ENCODE results near the gene THRB.

THRB gene

GRCh38 chr3:24306518-24306917 is 188.1 kb downstream of the THRB start:
- Histone ChIP-seq H3K4me1 (ENCODE audit: insufficient read depth, low read length) (peaks cover 22% of the 10 kb centered on the region), H3K9ac (ENCODE audit: low read length) (no peak overlapping the region), H3K27me3 (ENCODE audit: control insufficient read depth in 1 of 2, insufficient read depth in 2 of 2, low read length in 2 of 2) (no peaks in the 10 kb centered on the region), H3K9me3 (ENCODE audit: low read length) (no peaks in the 10 kb centered on the region), H3K4me3 (ENCODE audit: low read depth in 1 of 2, low read length in 2 of 2) (no peak overlapping the region), H3K36me3 (ENCODE audit: insufficient read depth, low read length) (no peaks in the 10 kb centered on the region), H3K27ac (ENCODE audit: low read depth, low read length) (peak overlapping the region; percentile 46)

DNA sequence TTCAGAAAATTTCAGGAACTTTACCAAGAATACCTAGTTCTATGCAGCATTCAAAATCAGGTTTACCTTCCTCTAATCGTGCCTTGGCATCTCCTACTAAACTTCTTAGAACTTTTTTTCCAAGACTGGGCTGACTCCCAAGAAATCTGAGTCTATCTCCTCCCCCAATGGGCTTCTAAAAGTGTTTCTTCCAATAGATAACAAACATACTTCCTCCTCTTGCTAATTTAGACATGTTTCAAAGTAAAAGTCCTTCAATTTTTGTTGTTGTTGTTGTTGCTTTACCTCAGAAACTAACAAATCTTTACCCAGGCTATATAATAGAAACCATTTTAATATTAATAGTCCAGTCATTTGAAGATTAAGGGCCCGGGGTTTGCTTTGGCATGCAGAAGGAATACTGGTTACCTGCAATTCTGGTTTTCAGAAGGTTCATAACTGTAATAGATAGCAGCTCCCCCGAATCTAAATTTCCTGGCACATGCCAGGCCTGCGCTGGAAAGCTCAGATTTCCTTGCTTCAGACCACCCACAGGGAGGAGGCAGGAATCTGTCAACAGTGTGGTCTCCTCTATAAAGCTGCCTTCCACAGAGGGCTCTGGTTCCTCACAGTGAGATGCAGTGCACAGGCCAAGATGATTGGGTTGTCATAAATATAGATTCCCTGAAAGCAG is 188.7 kb downstream of the THRB start:
- H3K4me1 ChIP-seq (ENCODE audit: insufficient read depth, low read length), result peaks cover 22% of the 10 kb centered on the region
- no peaks in the 10 kb centered on the region for H3K36me3 ChIP-seq (ENCODE audit: insufficient read depth, low read length)
- H3K9ac ChIP-seq (ENCODE audit: low read length), result no peak overlapping the region
- H3K9me3 ChIP-seq (ENCODE audit: low read length), result no peaks in the 10 kb centered on the region
- no peaks in the 10 kb centered on the region for H3K27me3 ChIP-seq (ENCODE audit: control insufficient read depth in 1 of 2, insufficient read depth in 2 of 2, low read length in 2 of 2)
- H3K4me3 ChIP-seq (ENCODE audit: low read depth in 1 of 2, low read length in 2 of 2), result no peak overlapping the region
- peak overlapping the region; percentile 46 for H3K27ac ChIP-seq (ENCODE audit: low read depth, low read length)

GRCh38 chr3:24303057-24303754 is 191.4 kb downstream of the THRB start:
- Histone ChIP-seq H3K36me3 (ENCODE audit: insufficient read depth, low read length) (no peaks in the 10 kb centered on the region), H3K9me3 (ENCODE audit: low read length) (no peaks in the 10 kb centered on the region), H3K4me3 (ENCODE audit: low read depth in 1 of 2, low read length in 2 of 2) (no peak overlapping the region), H3K27me3 (ENCODE audit: control insufficient read depth in 1 of 2, insufficient read depth in 2 of 2, low read length in 2 of 2) (no peaks in the 10 kb centered on the region), H3K4me1 (ENCODE audit: insufficient read depth, low read length) (peaks cover 31% of the 10 kb centered on the region), H3K9ac (ENCODE audit: low read length) (no peak overlapping the region), H3K27ac (ENCODE audit: low read depth, low read length) (no peak overlapping the region)

DNA sequence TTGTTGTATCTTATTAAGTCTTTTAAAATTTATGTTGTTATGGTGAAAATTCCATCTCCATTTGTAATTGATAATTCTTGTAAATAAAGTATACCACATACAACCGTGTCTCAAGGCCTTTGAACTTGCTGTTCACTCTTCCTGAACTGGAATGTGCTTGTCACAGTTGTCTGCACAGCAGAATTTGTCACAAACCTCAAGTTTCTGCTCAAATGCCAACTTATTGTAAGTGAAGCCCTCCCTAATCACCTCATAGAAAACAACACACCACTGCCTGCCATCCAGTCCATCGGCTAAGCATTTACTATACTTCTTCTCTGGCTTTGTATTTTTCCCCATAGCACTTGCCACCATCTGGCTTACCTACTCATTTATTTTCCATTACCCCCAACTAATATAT is 192.3 kb downstream of the THRB start:
- Histone ChIP-seq H3K4me1 (ENCODE audit: insufficient read depth, low read length) (peaks cover 38% of the 10 kb centered on the region), H3K9me3 (ENCODE audit: low read length) (no peaks in the 10 kb centered on the region), H3K27me3 (ENCODE audit: control insufficient read depth in 1 of 2, insufficient read depth in 2 of 2, low read length in 2 of 2) (no peaks in the 10 kb centered on the region), H3K27ac (ENCODE audit: low read depth, low read length) (no peak overlapping the region), H3K36me3 (ENCODE audit: insufficient read depth, low read length) (no peaks in the 10 kb centered on the region), H3K9ac (ENCODE audit: low read length) (no peak overlapping the region), H3K4me3 (ENCODE audit: low read depth in 1 of 2, low read length in 2 of 2) (no peak overlapping the region)

DNA sequence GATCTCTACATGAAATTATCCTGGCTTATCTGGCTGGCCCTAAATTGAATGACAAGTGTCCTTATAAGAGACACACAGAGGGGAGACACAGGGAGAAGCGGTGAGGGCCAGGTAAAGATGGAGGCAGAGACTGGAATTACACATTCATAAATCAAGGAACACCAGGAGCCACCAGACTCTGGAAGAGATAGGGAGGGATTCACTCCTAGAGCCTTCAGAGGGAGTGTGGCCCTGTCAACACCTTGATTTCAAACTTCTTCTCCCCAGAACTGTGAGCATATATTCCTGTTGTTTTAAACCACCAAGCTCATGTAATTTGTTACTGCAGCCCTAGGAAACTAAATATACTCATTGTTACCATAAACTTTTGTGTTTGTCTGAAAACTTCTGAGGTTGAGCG is 193.7 kb downstream of the THRB start:
- Histone ChIP-seq H3K4me3 (ENCODE audit: low read depth in 1 of 2, low read length in 2 of 2) (no peak overlapping the region), H3K36me3 (ENCODE audit: insufficient read depth, low read length) (no peaks in the 10 kb centered on the region), H3K27ac (ENCODE audit: low read depth, low read length) (no peak overlapping the region), H3K27me3 (ENCODE audit: control insufficient read depth in 1 of 2, insufficient read depth in 2 of 2, low read length in 2 of 2) (no peaks in the 10 kb centered on the region), H3K9me3 (ENCODE audit: low read length) (no peaks in the 10 kb centered on the region), H3K9ac (ENCODE audit: low read length) (no peak overlapping the region), H3K4me1 (ENCODE audit: insufficient read depth, low read length) (peaks cover 40% of the 10 kb centered on the region)

GRCh38 chr3:24299806-24300626 is 194.6 kb downstream of the THRB start:
- no peaks in the 10 kb centered on the region for H3K27me3 ChIP-seq (ENCODE audit: control insufficient read depth in 1 of 2, insufficient read depth in 2 of 2, low read length in 2 of 2)
- H3K36me3 ChIP-seq (ENCODE audit: insufficient read depth, low read length), result no peaks in the 10 kb centered on the region
- H3K4me1 ChIP-seq (ENCODE audit: insufficient read depth, low read length), result peaks cover 36% of the 10 kb centered on the region
- H3K27ac ChIP-seq (ENCODE audit: low read depth, low read length), result peak overlapping the region; percentile 24
- no peaks in the 10 kb centered on the region for H3K9me3 ChIP-seq (ENCODE audit: low read length)
- H3K4me3 ChIP-seq (ENCODE audit: low read depth in 1 of 2, low read length in 2 of 2), result no peak overlapping the region
- H3K9ac ChIP-seq (ENCODE audit: low read length), result no peak overlapping the region

DNA sequence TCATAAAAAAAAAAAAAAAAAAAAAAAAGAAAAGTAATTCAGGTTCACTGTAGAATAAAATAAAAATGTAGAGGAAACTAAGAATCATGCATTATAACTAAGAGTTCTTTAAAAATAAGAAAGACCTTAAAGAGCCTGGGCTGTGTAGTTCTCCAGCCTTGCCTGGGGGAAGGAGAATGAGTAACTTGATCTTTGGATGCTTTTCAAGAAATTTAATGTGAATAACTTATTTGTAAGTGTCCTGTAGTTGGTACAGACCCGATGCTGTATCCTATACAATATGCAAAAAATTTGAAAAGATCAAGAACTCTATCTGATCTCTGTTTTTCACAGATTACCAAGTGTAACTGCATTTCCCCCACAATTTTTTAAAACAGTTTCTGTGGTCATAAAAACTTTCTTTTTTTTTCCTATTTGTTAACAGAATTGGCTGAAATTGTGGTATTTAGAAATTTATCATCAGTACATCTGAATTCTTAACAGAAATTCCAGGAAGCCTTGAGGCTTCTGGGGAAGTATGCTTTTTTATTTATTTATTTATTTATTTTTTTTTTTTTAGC is 195.3 kb downstream of the THRB start:
- peaks cover 3% of the 10 kb centered on the region for H3K9me3 ChIP-seq (ENCODE audit: low read length)
- H3K27me3 ChIP-seq (ENCODE audit: control insufficient read depth in 1 of 2, insufficient read depth in 2 of 2, low read length in 2 of 2), result no peaks in the 10 kb centered on the region
- no peak overlapping the region for H3K9ac ChIP-seq (ENCODE audit: low read length)
- H3K4me3 ChIP-seq (ENCODE audit: low read depth in 1 of 2, low read length in 2 of 2), result no peak overlapping the region
- no peaks in the 10 kb centered on the region for H3K36me3 ChIP-seq (ENCODE audit: insufficient read depth, low read length)
- no peak overlapping the region for H3K27ac ChIP-seq (ENCODE audit: low read depth, low read length)
- peaks cover 36% of the 10 kb centered on the region for H3K4me1 ChIP-seq (ENCODE audit: insufficient read depth, low read length)

DNA sequence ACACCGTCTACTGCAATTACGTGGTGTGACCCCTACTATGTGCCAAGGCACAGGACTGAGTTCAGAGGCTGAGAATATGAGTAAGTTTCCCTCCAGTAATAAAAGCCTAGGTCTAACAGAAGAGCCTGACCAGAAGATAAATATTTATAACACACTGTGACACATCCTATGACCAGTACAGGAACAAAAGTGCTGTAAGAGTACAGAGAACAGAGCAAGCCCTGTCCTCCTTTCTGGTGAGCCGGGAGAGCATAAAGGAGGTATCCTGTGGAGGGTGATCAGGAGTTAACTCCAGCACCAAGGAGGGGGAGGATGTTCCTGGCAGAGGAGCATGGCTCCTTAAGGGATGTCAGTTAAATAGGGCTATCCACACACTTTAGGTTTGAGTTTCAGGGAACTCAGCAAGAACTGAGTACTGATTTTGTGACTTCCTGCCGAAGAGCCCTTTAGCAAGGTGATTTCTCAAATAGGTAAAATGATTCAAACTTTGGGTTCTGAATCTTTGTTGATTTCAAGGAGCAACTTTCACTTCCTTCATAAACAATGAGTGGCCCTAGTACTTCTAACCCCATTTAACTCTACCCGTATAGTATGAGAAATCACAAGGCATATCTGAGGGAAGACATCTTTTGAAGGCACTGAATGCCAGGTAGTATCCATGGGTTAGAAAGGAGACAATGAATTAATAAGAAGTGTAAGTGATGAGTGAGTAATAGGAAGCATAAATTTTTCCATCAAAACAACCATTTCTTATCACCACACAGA is 198.0 kb downstream of the THRB start:
- no peak overlapping the region for H3K4me3 ChIP-seq (ENCODE audit: low read depth in 1 of 2, low read length in 2 of 2)
- H3K27ac ChIP-seq (ENCODE audit: low read depth, low read length), result peak overlapping the region; percentile 48
- no peak overlapping the region for H3K9ac ChIP-seq (ENCODE audit: low read length)
- no peaks in the 10 kb centered on the region for H3K27me3 ChIP-seq (ENCODE audit: control insufficient read depth in 1 of 2, insufficient read depth in 2 of 2, low read length in 2 of 2)
- peaks cover 36% of the 10 kb centered on the region for H3K4me1 ChIP-seq (ENCODE audit: insufficient read depth, low read length)
- no peaks in the 10 kb centered on the region for H3K36me3 ChIP-seq (ENCODE audit: insufficient read depth, low read length)
- peaks cover 10% of the 10 kb centered on the region for H3K9me3 ChIP-seq (ENCODE audit: low read length)

GRCh38 chr3:24294150-24294549 is 200.5 kb downstream of the THRB start:
- Histone ChIP-seq H3K4me1 (ENCODE audit: insufficient read depth, low read length) (peaks cover 48% of the 10 kb centered on the region), H3K9ac (ENCODE audit: low read length) (no peak overlapping the region), H3K36me3 (ENCODE audit: insufficient read depth, low read length) (no peaks in the 10 kb centered on the region), H3K9me3 (ENCODE audit: low read length) (peaks cover 10% of the 10 kb centered on the region), H3K27ac (ENCODE audit: low read depth, low read length) (no peak overlapping the region), H3K4me3 (ENCODE audit: low read depth in 1 of 2, low read length in 2 of 2) (no peak overlapping the region), H3K27me3 (ENCODE audit: control insufficient read depth in 1 of 2, insufficient read depth in 2 of 2, low read length in 2 of 2) (no peaks in the 10 kb centered on the region)

DNA sequence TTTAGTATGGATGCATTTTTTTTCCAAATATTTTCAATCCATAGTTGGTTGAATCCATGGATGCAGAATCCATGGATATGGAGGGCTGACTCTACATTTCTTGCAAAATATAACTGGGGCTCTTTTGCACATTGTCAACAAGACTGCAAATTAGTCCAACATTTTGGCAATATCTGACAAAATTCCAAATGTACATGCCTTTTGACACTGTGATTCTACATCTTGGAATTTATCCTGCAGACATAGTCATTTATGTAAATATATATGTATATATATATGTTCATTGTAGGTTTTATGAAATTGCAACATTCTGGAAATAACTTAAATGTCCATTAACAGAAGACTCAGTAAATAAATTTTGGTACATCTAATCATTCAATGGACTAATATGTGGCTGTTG is 203.0 kb downstream of the THRB start:
- Histone ChIP-seq H3K9ac (ENCODE audit: low read length) (no peak overlapping the region), H3K4me1 (ENCODE audit: insufficient read depth, low read length) (peaks cover 57% of the 10 kb centered on the region), H3K27ac (ENCODE audit: low read depth, low read length) (no peak overlapping the region), H3K27me3 (ENCODE audit: control insufficient read depth in 1 of 2, insufficient read depth in 2 of 2, low read length in 2 of 2) (no peaks in the 10 kb centered on the region), H3K4me3 (ENCODE audit: low read depth in 1 of 2, low read length in 2 of 2) (no peak overlapping the region), H3K9me3 (ENCODE audit: low read length) (peaks cover 10% of the 10 kb centered on the region), H3K36me3 (ENCODE audit: insufficient read depth, low read length) (no peaks in the 10 kb centered on the region)

- H3K27ac ChIP-seq (ENCODE audit: low read depth, low read length), result peak overlapping the region; percentile 19
These were observed 204.1 kb downstream of the THRB start for GRCh38 chr3:24290596-24290995.

More at GRCh38 chr3:24290596-24290995, 204.1 kb downstream of the THRB start:
- H3K36me3 ChIP-seq (ENCODE audit: insufficient read depth, low read length), result no peaks in the 10 kb centered on the region
- H3K9me3 ChIP-seq (ENCODE audit: low read length), result peaks cover 10% of the 10 kb centered on the region
- peaks cover 51% of the 10 kb centered on the region for H3K4me1 ChIP-seq (ENCODE audit: insufficient read depth, low read length)
- no peaks in the 10 kb centered on the region for H3K27me3 ChIP-seq (ENCODE audit: control insufficient read depth in 1 of 2, insufficient read depth in 2 of 2, low read length in 2 of 2)
- H3K4me3 ChIP-seq (ENCODE audit: low read depth in 1 of 2, low read length in 2 of 2), result no peak overlapping the region
- H3K9ac ChIP-seq (ENCODE audit: low read length), result no peak overlapping the region

All from muscle layer of colon (tissue), 2 donors.